Mucosa of descending colon (tissue), 3 donors: ENCODE measurements around the gene GLIS1. TPM values are rescaled to one million over a fixed set of nuclear protein-coding genes. Genes with fewer than 3 reads are reported as not detected.

Experiments used
- ATAC-seq: fragments of 200-7000 bp; cut with Tn5 transposase; one replicate; pipeline ENCODE4 v1.9.1; 2020; ENCODE audit warnings: mild to moderate bottlenecking, moderate library complexity
- DNase-seq, 3 donors: peaks; one replicate each; pipeline ENCODE4 v3.0.0-alpha.2; 2020
- H3K36me3 ChIP-seq: fragments of 200-600 bp; one replicate; pipeline ENCODE4 v1.8.0; 2021; ENCODE audit warnings: low read depth, mild to moderate bottlenecking
- H3K4me1 ChIP-seq: fragments of 200-600 bp; one replicate; pipeline ENCODE4 v1.8.0; 2021; ENCODE audit warnings: low read depth, mild to moderate bottlenecking
- H3K4me3 ChIP-seq: fragments of 200-600 bp; one replicate; pipeline ENCODE4 v1.8.0; 2021; ENCODE audit warnings: mild to moderate bottlenecking
- H3K9me3 ChIP-seq: fragments of 200-600 bp; one replicate; pipeline ENCODE4 v1.8.0; 2021; ENCODE audit warnings: mild to moderate bottlenecking
- intact Hi-C, 2 donors: fragments of 100-400 bp; cut with DNase I in 1 of 2; cut with micrococcal nuclease in 1 of 2; formaldehyde crosslinking; loops; one replicate each; pipeline versions ENCODE4 v1.11.0 to v1.11.1; 2022; cut with DNase I, micrococcal nuclease
- total RNA-seq, 3 donors: library from RNA; stranded (reverse); fragmentation: NEBNext Ultra II Directional in 2 of 3; extraction: Animal tissue kit (Norgen Biotek cat#: 25700) in 2 of 3; gene quantifications; one replicate each; pipeline versions ENCODE4 v1.2.1 to v1.2.4, GENCODE V29; 2021 to 2023
- TF ChIP-seq, protein P1 (sequence below): fragments of 200-600 bp; IDR thresholded peaks from one replicate; pipeline ENCODE4 v1.8.0; 2022; ENCODE audit warnings: antibody characterized with exemption, mild to moderate bottlenecking
- donor health status: DM: no; HTN: no; CAD: no; lungs with moderate emphysema.
- donor health status: DM: no; HTN: no; CAD: no.
- donor health status: DM: no; HTN: yes; CAD: no.

Gene GLIS1
- total RNA-seq, 3 donors from 2014 or later, result 0.09 to 0.24 (median 0.14) TPM

DNA sequence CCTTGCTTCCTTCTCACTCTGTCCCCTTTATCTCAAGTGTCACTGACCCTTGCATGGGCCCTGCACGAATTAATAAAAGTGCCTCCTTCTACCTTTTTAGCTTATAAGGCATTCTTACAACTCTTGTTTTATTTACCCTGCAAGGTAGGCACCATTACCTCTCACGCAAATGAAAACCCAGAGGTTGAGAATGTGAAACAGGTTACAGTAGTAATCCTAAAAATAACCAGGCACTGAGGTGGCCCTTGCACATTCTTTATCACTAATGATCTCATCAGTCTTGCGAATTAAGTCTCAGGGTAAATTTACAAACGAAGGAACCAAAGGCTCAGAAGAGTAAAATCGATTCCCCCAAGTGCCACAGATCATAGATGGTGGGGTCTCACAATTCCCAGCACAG, 3.7 kb downstream of the GLIS1 start:
- H3K9me3 ChIP-seq, result no peaks in the 10 kb centered on the region
- H3K4me3 ChIP-seq, result no peak overlapping the region
- TF ChIP-seq, protein P1, sequence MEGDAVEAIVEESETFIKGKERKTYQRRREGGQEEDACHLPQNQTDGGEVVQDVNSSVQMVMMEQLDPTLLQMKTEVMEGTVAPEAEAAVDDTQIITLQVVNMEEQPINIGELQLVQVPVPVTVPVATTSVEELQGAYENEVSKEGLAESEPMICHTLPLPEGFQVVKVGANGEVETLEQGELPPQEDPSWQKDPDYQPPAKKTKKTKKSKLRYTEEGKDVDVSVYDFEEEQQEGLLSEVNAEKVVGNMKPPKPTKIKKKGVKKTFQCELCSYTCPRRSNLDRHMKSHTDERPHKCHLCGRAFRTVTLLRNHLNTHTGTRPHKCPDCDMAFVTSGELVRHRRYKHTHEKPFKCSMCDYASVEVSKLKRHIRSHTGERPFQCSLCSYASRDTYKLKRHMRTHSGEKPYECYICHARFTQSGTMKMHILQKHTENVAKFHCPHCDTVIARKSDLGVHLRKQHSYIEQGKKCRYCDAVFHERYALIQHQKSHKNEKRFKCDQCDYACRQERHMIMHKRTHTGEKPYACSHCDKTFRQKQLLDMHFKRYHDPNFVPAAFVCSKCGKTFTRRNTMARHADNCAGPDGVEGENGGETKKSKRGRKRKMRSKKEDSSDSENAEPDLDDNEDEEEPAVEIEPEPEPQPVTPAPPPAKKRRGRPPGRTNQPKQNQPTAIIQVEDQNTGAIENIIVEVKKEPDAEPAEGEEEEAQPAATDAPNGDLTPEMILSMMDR, result no peak
- intact Hi-C loops, result no loop called here
- H3K4me1 ChIP-seq, result peaks cover 15% of the 10 kb centered on the region
- ATAC-seq (no peak), DNase-seq (no peak)
- H3K36me3 ChIP-seq, result no peaks in the 10 kb centered on the region

DNA sequence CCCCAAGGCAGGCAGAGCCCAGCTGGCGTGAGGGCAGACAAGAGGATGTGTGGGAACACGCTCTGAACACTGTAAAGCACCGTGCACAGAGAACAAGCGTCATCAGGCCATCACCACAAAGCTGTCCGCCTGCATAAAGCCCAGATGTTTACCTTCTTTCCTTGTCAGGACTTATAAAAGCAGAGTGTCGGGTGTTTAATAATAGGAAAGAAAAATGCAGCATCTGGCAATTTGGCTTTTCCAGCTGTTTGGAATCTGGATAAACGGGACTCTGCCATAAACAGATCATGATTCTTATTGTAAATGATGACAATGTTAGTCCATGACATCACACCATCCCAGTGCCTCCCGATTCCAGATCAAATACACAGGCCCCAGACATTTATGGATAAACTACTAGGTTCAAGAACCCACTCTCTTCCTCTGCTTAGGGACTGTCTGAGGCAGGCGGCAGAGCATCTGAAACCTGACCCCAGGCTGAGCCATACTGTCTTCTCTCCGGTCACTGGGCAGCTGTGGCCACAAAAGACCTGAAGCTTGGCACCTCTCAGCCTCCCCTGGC, 4.2 kb downstream of the GLIS1 start:
- TF ChIP-seq, protein P1, result no peak
- H3K36me3 ChIP-seq, result no peaks in the 10 kb centered on the region
- peaks cover 15% of the 10 kb centered on the region for H3K4me1 ChIP-seq
- DNase-seq, result no peak
- no peak overlapping the region for H3K4me3 ChIP-seq
- no peaks in the 10 kb centered on the region for H3K9me3 ChIP-seq
- no peak for ATAC-seq
- intact Hi-C loops, result no loop called here

DNA sequence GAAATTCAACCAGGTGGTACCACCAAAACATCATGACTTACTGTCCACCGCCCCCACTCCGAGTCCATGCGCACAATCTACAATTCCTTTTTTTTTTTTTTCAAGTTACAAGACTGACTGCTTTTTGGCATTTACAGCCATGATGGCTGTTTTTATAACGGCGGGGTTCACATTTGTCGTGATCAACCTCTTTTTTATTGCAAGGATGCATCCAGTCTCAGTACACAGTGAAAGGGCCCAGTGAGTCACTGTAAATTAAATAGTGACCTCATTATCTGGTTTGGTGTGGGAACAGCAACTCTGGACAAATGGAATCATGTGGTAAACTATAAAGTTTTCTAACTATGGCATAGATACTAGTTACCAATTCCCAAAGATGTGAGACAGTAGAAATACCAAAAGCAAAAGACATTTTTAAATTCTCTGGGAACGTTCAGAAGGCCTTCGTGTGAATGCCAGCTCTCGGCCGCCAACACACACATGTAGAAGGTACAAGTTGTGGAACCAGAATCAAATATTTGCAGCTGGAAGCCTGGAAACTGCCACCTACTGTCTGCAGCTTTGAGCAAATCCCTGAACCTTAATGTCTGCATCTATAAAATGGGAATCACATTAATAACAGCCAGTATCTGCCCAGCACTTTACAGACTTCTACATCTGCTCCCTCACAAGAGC, 4.9 kb downstream of the GLIS1 start:
- TF ChIP-seq, protein P1, result no peak
- DNase-seq, result no peak
- no peak for ATAC-seq
- Histone ChIP-seq H3K36me3 (no peaks in the 10 kb centered on the region), H3K4me3 (no peak overlapping the region), H3K4me1 (peaks cover 13% of the 10 kb centered on the region), H3K9me3 (no peaks in the 10 kb centered on the region)
- intact Hi-C loops, result no loop called here

DNA sequence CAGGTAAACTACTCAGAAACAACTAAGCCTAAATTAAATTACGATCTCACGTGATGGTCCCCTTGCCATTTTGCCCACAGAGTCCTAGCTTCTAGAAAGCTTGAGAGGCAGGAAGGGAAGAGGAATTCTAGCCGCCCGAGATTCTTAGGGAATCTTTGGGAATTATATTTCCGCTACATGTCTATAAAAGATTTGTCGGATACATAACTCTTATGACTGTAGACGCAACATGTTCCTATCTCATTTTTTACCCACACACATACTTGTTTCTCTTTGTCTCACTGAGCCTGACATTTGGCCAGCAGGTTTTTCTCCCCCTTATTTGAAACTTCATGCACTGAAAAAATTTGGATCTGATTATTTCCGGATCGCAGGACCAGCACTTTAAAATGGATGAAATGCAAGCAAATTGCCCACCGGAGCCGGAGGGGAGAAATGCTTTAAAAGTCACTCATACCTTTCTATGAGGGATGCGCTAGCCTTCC, 5.5 kb downstream of the GLIS1 start:
- H3K4me3 ChIP-seq, result no peak overlapping the region

DNA sequence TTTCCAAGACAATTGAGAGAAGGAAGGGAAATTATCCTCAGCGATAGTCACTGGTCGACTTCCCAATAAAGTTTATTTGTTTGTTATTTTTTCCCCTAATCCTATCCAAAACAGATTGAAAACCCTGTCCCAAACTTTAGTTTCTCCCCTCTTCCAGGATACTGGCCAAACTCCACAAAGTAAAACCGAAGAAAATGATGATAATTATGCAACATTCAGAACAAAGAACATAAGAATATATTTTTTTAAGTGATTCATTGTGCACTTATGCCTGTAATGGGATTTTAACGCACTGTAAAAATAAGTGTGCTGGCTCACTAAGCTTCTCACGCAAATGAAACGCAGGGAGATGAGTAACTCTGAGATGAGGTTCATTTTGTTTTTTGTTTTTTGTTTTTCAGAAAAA, 6.0 kb downstream of the GLIS1 start:
- intact Hi-C loops, result no loop called here
- Histone ChIP-seq H3K9me3 (no peaks in the 10 kb centered on the region), H3K36me3 (no peaks in the 10 kb centered on the region), H3K4me3 (no peak overlapping the region), H3K4me1 (peaks cover 4% of the 10 kb centered on the region)
- no peak for DNase-seq
- ATAC-seq, result no peak
- TF ChIP-seq, protein P1, result no peak

More for the DNA sequence above, 5.5 kb downstream of the GLIS1 start:
- Histone ChIP-seq H3K4me1 (peaks cover 9% of the 10 kb centered on the region), H3K36me3 (no peaks in the 10 kb centered on the region), H3K9me3 (no peaks in the 10 kb centered on the region)
- no peak for ATAC-seq
- intact Hi-C loops, result no loop called here
- DNase-seq, result no peak
- TF ChIP-seq, protein P1, result no peak
